DMS 273 treated with DMSO at 0.1 percent for 48 hours (cell line): Measurements from ENCODE around the gene KLHL12.
"Not testable (repeated sequence)": the region's sequence is repeated elsewhere in the genome, so short reads cannot be mapped to it uniquely, and the experiment has no call there.

Source experiments
- DNase-seq: peaks from one replicate; lab custom pipeline; 2025; lab: John Stamatoyannopoulos, UW

The KLHL12 gene

DNA sequence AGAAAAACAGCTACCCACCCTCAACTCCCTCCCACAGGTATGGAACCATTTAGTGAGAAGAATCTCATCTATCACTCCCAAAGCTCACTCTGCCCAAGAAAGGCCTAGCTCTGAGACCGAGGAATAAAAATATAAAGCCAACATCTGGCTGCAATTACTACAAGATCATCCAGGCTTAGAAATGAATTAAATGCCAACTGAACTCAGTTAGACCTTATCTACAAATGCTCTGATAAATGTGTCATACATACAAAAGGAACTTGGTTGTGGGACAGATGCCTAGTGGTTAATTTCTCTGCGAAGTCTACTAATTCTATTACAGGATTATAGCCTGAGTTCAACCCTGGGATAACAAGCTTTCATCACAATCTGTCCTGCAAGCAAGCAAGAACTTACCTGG, 24.4 kb upstream of the KLHL12 start:
- no peak for DNase-seq

DNA sequence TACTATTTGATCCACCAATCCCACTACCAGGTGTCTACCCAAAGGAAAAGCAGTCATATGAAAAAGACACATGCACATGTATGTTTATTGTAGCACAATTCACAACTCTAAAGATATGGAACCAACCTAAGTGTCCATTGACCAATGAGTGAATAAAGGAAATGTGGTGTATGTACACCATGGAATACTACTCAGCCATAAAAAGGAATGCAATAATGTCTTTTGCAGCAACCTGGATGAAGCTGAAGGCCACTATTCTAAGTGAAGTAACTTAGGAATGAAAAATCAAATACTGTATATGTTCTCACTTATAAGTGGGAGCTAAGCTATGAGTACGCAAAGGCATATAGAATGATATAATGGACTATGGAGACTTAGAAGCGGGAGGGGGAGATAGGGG, 18.4 kb upstream of the KLHL12 start:
- DNase-seq, result no peak

DNA sequence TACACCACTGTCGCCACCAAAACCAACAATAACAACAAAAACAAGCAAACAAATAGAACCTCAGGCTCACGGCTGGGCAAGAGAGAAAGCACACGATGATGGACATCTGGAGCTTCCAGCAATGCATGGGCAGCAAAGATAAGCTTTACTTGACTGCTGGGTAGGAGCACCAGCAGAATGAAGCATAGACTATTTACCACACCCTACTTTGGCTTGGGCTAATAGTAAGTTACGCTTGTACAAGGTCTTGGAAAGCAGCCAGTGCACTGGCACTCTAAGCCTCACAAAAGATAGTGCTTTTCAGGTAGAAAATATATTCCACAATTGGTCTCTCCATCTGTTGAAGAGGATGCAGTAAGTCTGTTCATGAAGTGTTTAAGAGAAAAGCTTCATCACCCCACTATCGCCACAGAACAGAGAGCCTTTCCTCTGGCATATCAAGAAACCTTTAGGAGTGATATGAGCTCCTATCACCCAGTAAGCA, 17.4 kb upstream of the KLHL12 start:
- DNase-seq, result no peak

DNA sequence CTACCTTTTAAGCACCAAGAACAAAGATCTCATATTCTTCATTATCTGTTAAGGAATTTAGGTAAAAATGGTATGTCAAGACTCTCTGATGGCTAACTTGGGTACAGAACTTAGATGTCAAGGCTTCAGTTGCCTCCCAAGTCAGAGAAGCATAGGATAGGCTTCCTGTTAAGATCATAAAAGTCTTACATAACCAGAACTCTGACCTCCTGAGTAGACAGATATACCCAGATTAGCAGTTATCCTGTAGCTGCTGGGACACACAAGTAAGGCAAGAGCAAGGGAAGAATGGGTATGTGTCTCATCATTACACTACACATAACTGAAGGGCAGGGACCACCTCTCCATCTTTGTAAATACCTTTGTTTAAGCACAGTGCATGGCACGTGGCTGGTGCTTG, 15.4 kb upstream of the KLHL12 start:
- no peak for DNase-seq

DNA sequence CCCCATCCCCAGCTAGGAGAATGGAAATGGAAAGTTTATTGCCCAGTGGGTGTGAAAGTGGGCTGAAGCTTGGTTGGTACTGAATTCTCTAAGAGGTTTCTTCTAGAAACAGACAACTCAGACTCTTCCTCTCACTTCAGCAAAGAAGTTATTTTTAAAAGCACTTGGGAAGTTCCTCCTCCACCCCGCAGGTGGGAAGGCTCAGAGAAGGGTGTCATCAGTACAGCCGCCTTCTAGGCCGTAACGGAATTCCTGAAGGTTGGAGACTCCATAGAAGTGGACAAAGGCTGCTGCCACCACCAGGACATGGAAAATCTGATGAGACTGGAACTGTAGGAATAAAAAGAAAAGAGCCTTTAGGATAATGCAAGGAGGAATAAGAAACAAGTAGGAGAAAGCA, 14.3 kb upstream of the KLHL12 start:
- DNase-seq, result no peak

DNA sequence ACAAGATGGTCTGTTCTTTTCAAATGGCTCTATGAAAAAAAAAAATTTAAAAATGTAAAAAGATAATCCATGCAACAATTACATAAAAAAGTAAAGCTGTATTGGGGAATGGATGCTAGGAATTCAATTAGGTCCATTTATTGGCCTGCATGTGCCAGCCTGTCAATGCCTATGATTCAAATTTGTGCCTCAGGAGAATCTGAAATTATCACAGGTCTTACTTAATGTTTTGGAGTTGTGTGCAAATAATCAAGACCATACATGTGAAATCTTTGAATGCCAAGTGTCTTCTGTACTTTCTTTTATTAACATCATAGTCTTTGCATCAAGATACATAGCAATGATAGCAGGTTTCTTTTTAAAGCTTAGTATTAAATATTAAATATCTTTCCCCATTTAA, 13.5 kb upstream of the KLHL12 start:
- no peak for DNase-seq

DNA sequence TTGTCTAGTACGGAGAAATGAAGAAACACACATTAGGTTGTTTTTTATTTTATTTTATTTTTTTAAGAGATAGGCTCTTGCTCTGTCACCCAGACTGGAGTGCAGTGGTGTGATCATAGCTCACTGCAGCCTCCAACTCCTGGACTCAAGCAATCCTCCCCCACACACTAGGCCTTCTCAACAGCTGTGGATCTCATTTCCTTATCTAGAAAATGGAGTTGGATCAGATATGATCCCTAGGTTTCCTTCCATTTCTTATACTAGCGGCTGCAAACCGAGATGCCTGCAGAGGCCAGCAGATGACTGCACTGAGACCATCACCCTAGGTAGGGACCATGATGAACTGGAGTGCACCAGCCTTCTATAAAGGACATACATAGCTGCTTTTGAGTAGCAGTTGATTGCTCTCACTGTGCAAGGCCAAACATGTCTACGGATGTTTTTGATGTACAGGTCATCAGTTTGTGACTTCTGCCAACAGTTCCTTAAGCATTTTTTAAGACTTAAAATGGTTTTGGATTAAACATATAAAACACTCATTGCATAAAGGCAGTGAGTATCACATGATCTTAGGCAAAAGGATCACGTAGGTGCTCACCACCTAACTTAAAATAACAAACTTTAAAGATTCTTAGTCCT, 11.4 kb upstream of the KLHL12 start:
- DNase-seq, result no peak

DNA sequence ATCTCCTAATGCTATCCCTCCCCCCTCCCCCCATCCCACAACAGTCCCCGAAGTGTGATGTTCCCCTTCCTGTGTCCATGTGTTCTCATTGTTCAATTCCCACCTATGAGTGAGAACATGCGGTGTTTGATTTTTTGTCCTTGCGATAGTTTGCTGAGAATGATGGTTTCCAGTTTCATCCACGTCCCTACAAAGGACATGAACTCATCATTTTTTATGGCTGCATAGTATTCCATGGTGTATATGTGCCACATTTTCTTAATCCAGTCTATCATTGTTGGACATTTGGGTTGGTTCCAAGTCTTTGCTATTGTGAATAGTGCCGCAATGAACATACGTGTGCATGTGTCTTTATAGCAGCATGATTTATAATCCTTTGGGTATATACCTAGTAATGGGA, 9.4 kb upstream of the KLHL12 start:
- DNase-seq, result not testable (repeated sequence)

DNA sequence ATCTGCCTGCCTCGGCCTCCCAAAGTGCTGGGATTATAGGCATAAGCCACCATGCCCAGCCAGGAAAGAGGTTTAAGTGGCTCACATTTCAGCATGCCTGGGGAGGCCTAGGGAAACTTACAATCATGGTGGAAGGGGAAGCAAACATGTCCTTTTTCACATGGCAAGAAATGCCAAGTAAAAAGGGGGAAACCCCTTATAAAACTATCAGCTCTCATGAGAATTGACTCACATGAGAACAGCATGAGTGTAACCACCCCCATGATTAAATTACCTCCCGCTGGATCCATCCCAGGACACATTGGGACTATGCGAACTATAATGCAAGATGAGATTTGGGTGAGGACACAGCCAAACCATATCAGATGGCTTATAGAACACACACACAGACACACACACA, 8.8 kb upstream of the KLHL12 start:
- no peak for DNase-seq

DNA sequence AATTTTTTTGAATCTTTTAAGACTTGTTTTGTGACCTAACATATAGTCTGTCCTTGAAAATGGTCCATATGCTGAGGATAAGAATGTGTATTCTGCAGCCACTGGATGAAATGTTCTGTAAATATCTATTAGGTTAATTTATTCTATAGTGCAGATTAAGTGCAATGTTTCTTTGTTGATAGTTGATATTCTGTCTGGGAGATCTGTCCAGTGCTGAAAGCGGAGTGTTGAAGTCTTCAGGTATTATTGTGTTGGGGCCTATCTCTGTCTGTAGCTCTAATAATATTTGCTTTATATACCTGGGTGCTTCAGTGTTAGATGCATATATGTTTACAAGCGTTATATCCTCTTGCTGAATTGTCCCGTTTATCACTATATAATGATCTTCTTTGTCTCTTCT, 7.7 kb upstream of the KLHL12 start:
- DNase-seq, result no peak

DNA sequence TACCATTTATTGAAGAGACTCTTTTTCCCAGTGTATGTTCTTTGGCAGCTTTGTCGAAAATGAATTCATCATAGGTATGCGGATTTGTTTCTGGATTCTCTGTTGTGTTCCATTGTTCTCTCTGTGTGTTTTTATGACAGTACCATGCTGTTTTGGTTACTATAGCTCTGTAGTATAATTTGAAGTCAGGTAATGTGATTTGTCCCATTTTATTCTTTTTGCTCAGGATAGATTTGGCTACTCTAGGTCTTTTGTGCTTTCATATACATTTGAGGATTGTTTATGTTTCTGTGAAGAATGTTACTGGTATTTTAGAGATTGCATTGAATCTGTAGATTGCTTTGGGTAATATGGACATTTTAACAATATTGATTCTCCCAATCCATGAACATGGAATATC, 5.4 kb upstream of the KLHL12 start:
- DNase-seq, result no peak

DNA sequence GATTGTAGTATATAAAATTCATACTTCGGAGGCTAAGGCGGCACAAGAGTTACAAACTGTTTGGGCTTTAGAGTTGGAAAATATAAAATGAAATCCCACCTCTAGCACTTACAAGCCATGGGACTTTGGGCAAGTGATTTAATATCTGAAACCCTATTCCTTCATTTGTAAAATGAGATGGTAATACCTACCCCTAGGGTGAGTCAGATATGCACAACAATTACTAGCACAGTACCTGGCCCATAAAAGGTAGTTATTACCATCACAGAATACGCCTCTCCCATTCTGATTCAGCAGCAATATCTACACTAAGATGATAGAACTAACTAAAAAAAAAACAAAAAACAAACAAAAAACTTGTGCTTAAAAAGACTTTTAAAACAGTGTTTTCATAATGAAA, 3.5 kb downstream of the KLHL12 start:
- no peak for DNase-seq

DNA sequence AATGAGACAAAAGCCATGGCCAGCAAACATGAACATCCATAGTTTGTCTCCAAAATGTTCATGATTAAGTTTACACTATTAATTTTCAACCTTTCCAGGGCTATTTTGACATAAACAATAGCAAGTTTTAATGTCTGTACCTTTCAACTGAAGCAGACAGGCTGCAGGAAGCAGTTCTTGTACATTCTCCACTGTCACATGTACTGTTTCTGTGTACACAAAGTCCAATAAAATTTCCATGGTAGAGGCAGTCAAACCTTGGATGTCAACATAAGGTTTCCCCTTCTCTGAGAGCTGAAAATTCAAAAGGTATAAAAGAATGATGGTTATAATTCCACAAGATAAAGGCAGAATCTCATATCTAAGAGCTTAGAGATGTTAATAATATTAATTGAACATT, 7.4 kb downstream of the KLHL12 start:
- DNase-seq, result no peak

DNA sequence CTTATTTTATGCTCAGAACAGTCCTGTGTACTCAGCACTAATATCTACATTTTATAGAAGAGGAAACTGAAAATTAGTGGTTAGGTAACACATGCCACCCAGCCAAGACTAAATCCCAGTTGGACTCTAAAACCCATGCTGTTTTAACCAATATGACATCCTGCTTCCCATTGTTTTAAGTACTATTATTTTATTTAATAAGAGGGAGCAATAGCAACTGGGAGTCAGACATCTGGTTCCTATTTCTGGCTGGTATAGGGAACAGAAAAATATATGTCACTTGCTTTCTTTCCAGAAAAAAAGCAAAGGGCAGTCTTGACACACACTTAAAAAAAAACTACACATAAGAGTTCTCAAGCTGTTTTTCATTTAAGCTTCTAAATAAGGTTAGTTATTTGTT, 11.9 kb downstream of the KLHL12 start:
- DNase-seq, result no peak

DNA sequence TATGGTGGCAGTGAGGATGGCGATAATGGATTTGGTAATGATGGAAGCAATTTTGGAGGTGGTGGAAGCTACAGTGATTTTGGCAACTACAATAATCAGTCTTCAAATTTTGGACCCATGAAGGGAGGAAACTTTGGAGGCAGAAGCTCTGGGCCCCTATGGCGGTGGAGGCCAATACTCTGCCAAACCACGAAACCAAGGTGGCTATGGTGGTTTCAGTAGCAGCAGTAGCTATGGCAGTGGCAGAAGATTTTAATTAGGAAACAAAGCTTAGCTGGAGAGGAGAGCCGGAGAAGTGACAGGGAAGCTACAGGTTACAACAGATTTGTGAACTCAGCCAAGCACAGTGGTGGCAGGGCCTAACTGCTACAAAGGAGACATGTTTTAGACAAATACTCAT, 14.6 kb downstream of the KLHL12 start:
- DNase-seq, result not testable (repeated sequence)

DNA sequence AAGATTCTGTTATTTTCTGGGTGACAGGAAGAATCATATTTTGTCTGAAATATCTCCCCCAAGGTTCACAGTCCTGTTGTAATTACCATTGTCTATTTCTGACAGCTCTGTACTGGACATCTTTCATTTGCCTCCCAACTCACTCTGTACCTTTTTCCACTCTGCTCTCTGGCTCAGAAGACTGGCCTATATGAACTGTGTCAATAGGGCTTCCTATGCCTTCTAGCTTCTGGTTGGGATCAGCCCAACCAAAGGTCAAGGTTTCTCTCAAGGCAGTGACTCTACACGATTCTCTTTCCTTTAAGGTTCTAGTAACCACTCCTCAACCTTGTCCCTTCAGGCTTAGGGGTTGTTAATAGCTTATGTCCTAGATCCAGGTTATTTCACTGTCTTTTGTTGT, 17.5 kb downstream of the KLHL12 start:
- DNase-seq, result no peak

DNA sequence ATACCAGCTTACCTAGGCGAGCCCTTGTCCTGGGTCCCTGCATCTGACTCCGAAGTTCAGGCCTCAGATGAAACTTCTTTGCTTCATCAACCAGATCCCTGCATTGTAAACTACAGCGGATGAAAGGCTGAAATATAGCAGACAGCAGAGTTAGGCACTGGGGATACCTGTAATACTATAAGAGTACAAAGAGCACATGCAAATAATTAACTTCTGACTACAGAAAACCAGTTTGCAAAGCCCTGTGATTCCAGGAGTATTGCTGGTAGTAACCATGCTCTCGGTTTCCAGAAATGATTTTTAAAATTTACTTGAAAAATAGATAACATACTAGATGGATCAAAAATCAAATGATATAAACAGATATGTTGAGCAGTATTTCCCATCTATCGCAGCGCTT, 18.0 kb downstream of the KLHL12 start:
- no peak for DNase-seq

DNA sequence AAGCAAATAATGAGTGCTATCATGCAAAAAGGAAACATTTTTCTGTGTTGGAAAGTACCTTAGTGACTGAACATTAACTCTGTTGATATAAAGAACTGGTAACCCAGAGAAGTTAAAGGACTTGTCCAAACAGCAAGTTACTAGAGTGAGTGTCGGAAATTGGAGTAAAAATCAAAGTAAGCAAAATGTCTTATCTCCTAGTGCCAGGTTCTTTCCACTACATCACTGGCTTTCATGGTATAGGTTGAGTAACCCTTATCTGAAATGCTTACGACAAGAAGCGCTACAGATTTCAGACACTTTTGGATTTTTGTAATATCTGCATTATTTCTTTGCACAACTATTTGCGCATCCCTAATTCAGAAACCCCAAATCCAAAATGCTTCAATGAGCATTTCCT, 21.7 kb downstream of the KLHL12 start:
- no peak for DNase-seq

DNA sequence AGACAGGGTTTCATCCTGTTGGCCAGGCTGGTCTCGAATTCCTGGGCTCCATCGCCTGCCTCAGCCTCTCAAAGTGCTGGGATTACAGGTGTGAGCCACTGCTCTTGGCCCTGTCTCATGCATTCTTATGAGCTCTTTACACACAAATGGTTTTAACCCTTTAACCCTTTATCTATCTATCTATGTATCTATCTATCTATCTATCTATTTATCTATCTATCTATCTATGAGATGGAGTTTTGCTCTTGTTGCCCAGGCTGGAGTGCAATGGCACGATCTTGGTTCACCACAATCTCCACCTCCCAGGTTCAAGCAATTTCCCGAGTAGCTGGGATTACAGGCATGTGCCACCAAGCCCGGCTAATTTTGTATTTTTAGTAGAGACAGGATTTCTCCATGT, 23.2 kb downstream of the KLHL12 start:
- DNase-seq, result not testable (repeated sequence)

DNA sequence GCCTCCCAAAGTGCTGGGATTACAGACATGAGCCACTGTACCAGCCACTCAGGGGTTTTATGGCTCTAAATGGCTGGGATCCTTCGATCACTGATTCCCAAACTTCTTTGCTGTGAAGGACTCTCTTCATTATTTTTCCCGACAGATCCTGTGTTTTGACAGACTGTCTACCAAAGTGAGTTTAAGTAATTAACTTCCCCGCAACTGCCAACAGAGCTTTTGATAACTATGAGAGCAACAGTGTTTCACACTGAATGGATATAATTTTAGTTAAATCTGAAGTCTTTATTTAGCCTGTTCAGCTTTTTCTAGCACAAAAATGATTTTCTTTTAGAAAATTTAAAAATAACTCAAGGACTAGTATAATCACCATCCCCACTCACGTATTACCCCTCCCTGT, 25.5 kb downstream of the KLHL12 start:
- no peak for DNase-seq

DNA sequence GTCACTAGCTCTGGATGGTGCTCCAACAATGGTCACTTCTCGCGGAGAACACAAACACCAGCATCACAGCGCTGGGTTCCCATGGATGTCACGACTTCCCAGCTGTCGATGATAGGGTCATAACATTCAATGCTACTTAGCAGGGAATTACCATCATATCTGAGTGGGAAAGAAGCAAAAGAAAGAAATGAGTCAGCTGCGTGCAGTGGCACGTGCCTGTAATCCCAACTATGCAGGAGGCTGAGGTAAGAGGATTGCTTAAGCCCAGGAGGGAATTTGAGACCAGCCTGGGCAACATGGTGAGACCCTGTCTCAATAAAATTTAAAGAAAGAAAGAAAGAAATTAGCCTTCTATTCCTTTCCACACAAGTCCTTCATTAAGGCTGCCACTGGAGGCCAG, 34.5 kb downstream of the KLHL12 start:
- no peak for DNase-seq

DNA sequence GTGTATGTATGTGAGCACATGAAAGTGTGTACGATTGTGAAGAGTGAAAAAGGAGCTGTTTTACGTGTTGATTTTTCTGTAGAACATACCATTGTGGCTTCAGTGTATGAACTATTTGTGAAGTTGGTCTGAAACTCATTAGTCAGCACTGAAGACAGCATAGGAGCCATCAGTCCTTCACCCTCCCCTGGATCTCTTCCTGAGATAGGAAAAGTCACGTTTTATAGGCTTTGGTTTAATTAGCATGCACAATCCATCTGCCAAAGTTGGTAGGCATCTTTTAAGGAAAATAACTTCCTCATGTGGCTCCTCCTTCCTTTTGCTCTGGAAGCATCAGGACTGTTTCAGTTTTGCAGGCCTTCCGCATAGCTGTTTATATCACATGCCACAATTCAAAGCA, 36.6 kb downstream of the KLHL12 start:
- no peak for DNase-seq

DNA sequence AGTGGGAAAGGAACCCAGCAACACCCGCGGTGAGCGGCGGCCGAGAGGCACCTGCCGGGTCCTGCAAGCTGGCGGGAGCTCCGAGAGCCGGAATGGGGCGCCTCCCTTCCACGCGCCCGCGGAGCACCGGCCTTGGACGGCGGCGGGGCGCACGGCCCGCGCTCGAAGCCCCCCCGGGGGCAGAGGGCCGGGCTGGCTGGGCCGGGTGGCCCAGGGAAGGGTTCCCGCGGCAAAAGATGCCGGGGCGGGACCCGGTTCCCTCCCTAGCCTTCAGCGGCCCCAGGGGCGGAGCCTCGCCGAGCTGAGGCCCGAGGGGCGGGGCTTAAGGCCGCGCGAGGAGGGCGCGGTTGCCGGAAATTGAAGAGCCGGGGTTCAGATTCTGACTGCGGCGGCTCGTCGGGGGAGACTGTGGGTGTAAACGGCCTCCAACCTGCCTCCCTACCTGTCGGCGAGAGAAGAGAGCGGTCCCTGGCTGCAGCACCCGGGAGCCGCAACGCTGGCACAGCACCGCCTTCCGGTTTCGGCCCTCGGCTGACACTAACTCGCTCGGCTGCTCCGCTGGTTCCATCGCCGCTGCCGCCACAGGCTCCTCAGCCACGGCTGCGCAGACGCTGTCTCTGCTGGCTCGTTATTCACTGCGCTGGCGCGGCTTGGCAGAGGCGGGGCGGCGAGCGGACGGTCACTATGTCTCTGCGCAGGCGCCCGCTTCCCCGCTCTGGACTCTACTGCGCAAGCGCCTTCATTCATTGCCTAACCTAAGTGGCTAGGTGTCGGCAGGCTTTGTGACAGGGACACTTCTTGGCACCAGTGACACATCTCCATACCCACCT, 38.3 kb downstream of the KLHL12 start, which contains the start of gene RABIF:
Gene RABIF (minus strand): TSS at position 619 of the 830 bp plus-strand sequence. CDS start 51 bp downstream, at position 568.
- DNase-seq, result peak; percentile 91

DNA sequence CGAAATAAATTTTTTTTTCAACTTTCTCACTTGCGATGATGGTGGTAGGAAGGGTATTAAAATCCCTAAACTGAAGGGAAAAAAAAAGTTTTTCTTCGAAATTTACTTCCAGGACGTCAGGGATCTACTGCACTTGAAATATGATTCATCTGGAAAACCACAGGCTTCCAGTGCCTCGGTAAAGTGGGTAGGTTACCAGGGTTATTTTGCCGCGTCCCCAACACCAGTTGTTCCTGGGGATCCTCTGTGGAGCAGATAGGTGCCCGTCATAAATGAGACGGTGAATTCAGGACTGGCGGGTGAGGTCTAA, 38.9 kb downstream of the KLHL12 start:
- peak; percentile 19 for DNase-seq
